OCI-LY1 (cell line): ENCODE results near the gene TMEM176B.

Experiments used
- H2AFZ ChIP-seq: fragments of 200-600 bp; sonication (generic), shearing (Covaris generic); 2 replicates; pipeline ENCODE4 v1.6.0; 2014; ENCODE audit warnings: antibody characterized with exemption, mild to moderate bottlenecking, low read length
- H3F3A ChIP-seq: fragments of 200-600 bp; sonication (generic), shearing (Covaris generic); 2 replicates; pipeline ENCODE4 v1.6.0; 2014; ENCODE audit warnings: mild to moderate bottlenecking, antibody characterized with exemption, low read length, moderate library complexity; ENCODE audit not compliant: insufficient read depth
- H3K27ac ChIP-seq: fragments of 200-600 bp; sonication (generic); 2 replicates; pipeline ENCODE4 v1.5.1; 2014; ENCODE audit warnings: low read length, mixed run types, mild to moderate bottlenecking, low read depth; ENCODE audit not compliant: poor library complexity, severe bottlenecking
- H3K27me3 ChIP-seq: fragments of 200-600 bp; sonication (generic); 2 replicates; pipeline ENCODE4 v1.6.0; 2014; ENCODE audit warnings: antibody characterized with exemption, mild to moderate bottlenecking, low read length, moderate library complexity; ENCODE audit not compliant: insufficient read depth
- H3K36me3 ChIP-seq: fragments of 200-600 bp; sonication (generic); 2 replicates; pipeline ENCODE4 v1.6.1; 2014; ENCODE audit warnings: mild to moderate bottlenecking, antibody characterized with exemption, low read length, moderate library complexity, mixed read lengths; ENCODE audit not compliant: insufficient read depth
- H3K4me1 ChIP-seq: fragments of 200-600 bp; sonication (generic); 2 replicates; pipeline ENCODE4 v1.5.1; 2014; ENCODE audit warnings: mild to moderate bottlenecking, low read length, moderate library complexity; ENCODE audit not compliant: insufficient read depth, severe bottlenecking
- H3K4me2 ChIP-seq: fragments of 200-600 bp; sonication (generic), shearing (Covaris generic); 2 replicates; pipeline ENCODE4 v1.6.1; 2014; ENCODE audit warnings: low read length
- H3K4me3 ChIP-seq: fragments of 200-600 bp; sonication (generic); 2 replicates; pipeline ENCODE4 v1.5.1; 2014; ENCODE audit warnings: low read length, low read depth, mild to moderate bottlenecking, mixed read lengths; ENCODE audit not compliant: poor library complexity, severe bottlenecking
- H3K79me2 ChIP-seq: fragments of 200-600 bp; shearing (Covaris generic); 2 replicates; pipeline ENCODE4 v1.6.1; 2016; ENCODE audit warnings: mixed run types, low read length, mixed read lengths; ENCODE audit not compliant: insufficient read depth
- H3K9ac ChIP-seq: fragments of 200-600 bp; sonication (generic), shearing (Covaris generic); 2 replicates; pipeline ENCODE4 v1.6.1; 2014; ENCODE audit warnings: mild to moderate bottlenecking, low read length, mixed read lengths
- H3K9me2 ChIP-seq: fragments of 200-600 bp; sonication (generic), shearing (Covaris generic); 2 replicates; pipeline ENCODE4 v1.6.1; 2014; ENCODE audit warnings: low read depth, mild to moderate bottlenecking, low read length, mixed read lengths
- H3K9me3 ChIP-seq: fragments of 200-600 bp; shearing (Covaris generic); 2 replicates; pipeline ENCODE4 v1.6.1; 2014; ENCODE audit warnings: low read length, mixed read lengths
- H4K20me1 ChIP-seq: fragments of 200-600 bp; sonication (generic), shearing (Covaris generic); 2 replicates; pipeline ENCODE4 v1.6.0; 2016; ENCODE audit warnings: mild to moderate bottlenecking, low read length; ENCODE audit not compliant: insufficient read depth
- CTCF ChIP-seq: fragments of 200-600 bp; sonication (generic), shearing (Covaris generic); IDR thresholded peaks from 2 replicates; pipeline ENCODE4 v1.5.1; 2017; ENCODE audit warnings: mild to moderate bottlenecking, antibody characterized with exemption, low read length, moderate library complexity, mixed read lengths
- EZH2 ChIP-seq: fragments of 200-600 bp; sonication (generic), shearing (Covaris generic); IDR thresholded peaks from 2 replicates; pipeline ENCODE4 v1.8.0; 2017; ENCODE audit warnings: borderline replicate concordance, mixed run types, mild to moderate bottlenecking, antibody characterized with exemption, low read length, moderate library complexity, mixed read lengths

The TMEM176B gene

GRCh38 chr7:150748376-150748775 is 51.8 kb downstream of the TMEM176B start:
- H3F3A ChIP-seq: no peaks in the 10 kb centered on the region
- H3K4me1 ChIP-seq: no peaks in the 10 kb centered on the region
- H3K27me3 ChIP-seq: no peaks in the 10 kb centered on the region
- no peaks in the 10 kb centered on the region for H4K20me1 ChIP-seq
- no peak overlapping the region for H2AFZ ChIP-seq
- H3K9ac ChIP-seq: no peak overlapping the region
- no peak overlapping the region for H3K4me3 ChIP-seq
- no peaks in the 10 kb centered on the region for H3K36me3 ChIP-seq
- no peaks in the 10 kb centered on the region for H3K9me3 ChIP-seq
- H3K9me2 ChIP-seq: no peaks in the 10 kb centered on the region
- no peaks in the 10 kb centered on the region for H3K79me2 ChIP-seq
- H3K4me2 ChIP-seq: no peak overlapping the region
- TF ChIP-seq CTCF: no peak
- no peak for TF ChIP-seq EZH2
- H3K27ac ChIP-seq: no peak overlapping the region

GRCh38 chr7:150746921-150747320 is 53.2 kb downstream of the TMEM176B start:
- Histone ChIP-seq H3K4me1 (no peaks in the 10 kb centered on the region), H3K27me3 (no peaks in the 10 kb centered on the region), H3K9ac (no peak overlapping the region), H3F3A (no peaks in the 10 kb centered on the region), H3K4me2 (no peak overlapping the region), H2AFZ (no peak overlapping the region), H3K79me2 (no peaks in the 10 kb centered on the region), H3K9me3 (no peaks in the 10 kb centered on the region), H3K4me3 (no peak overlapping the region), H3K9me2 (no peaks in the 10 kb centered on the region), H3K27ac (no peak overlapping the region), H3K36me3 (no peaks in the 10 kb centered on the region), H4K20me1 (no peaks in the 10 kb centered on the region)
- TF ChIP-seq CTCF (no peak), EZH2 (no peak)

GRCh38 chr7:150745876-150746275 is 54.3 kb downstream of the TMEM176B start:
- Histone ChIP-seq H3K27me3 (no peaks in the 10 kb centered on the region), H3K27ac (no peak overlapping the region), H3K4me1 (no peaks in the 10 kb centered on the region), H3K79me2 (no peaks in the 10 kb centered on the region), H2AFZ (no peak overlapping the region), H3K4me3 (no peak overlapping the region), H3K9me2 (no peaks in the 10 kb centered on the region), H3K36me3 (no peaks in the 10 kb centered on the region), H4K20me1 (no peaks in the 10 kb centered on the region), H3K9ac (no peak overlapping the region), H3F3A (no peaks in the 10 kb centered on the region), H3K4me2 (no peak overlapping the region), H3K9me3 (no peaks in the 10 kb centered on the region)
- TF ChIP-seq CTCF (no peak), EZH2 (no peak)
